DND-41 (cell line): ENCODE measurements around the gene IL1RN.
A peak's percentile ranks its signal among the peaks of the same experiment; 100 is the strongest.

Experiments
- ATAC-seq: fragments of 200-7000 bp; cut with Tn5 transposase; 3 replicates; pipeline ENCODE4 v1.9.1; 2021; ENCODE audit warnings: low read depth; ENCODE audit not compliant: insufficient read depth
- DNase-seq: peaks from one replicate; pipeline ENCODE4 v3.0.0-alpha.2; 2020
- H2AFZ ChIP-seq: 2 replicates; pipeline ENCODE4 v1.6.0; 2012; ENCODE audit warnings: low read depth, low read length
- H3K27ac ChIP-seq: 2 replicates; pipeline ENCODE4 v1.5.1; 2012; ENCODE audit warnings: low read length, inconsistent platforms
- H3K27me3 ChIP-seq: fragments of 200-600 bp; sonication (generic); 2 replicates; pipeline ENCODE4 v1.6.0; 2012; ENCODE audit warnings: low read length, mild to moderate bottlenecking, inconsistent platforms; ENCODE audit not compliant: insufficient read depth, poor library complexity
- H3K36me3 ChIP-seq: 2 replicates; pipeline ENCODE4 v1.5.1; 2012; ENCODE audit warnings: low read length, inconsistent platforms; ENCODE audit not compliant: insufficient read depth
- H3K4me1 ChIP-seq: 2 replicates; pipeline ENCODE4 v1.5.1; 2012; ENCODE audit warnings: mild to moderate bottlenecking, low read length; ENCODE audit not compliant: insufficient read depth
- H3K4me2 ChIP-seq: 2 replicates; pipeline ENCODE4 v1.6.0; 2012; ENCODE audit warnings: mild to moderate bottlenecking, moderate library complexity, low read length, inconsistent platforms; ENCODE audit not compliant: insufficient read depth
- H3K4me3 ChIP-seq, 2 experiments: fragments of 200-600 bp in 1 of 2; shearing (Covaris generic) in 1 of 2; 2 replicates each; pipeline ENCODE4 v1.5.1; 2012 to 2016; ENCODE audit warnings: inconsistent platforms in 2 of 2, low read length in 2 of 2, mild to moderate bottlenecking in 2 of 2, low read depth in 1 of 2, moderate library complexity in 1 of 2
- H3K79me2 ChIP-seq: 2 replicates; pipeline ENCODE4 v1.6.0; 2012; ENCODE audit warnings: low read length, inconsistent platforms; ENCODE audit not compliant: insufficient read depth
- H3K9ac ChIP-seq: 2 replicates; pipeline ENCODE4 v1.6.0; 2012; ENCODE audit warnings: low read depth, mild to moderate bottlenecking, inconsistent platforms, low read length, moderate library complexity
- H3K9me3 ChIP-seq: 2 replicates; pipeline ENCODE4 v1.5.1; 2012; ENCODE audit warnings: low read length, moderate library complexity, mild to moderate bottlenecking, inconsistent platforms; ENCODE audit not compliant: insufficient read depth, severe bottlenecking
- H4K20me1 ChIP-seq: 2 replicates; pipeline ENCODE4 v1.6.0; 2012; ENCODE audit warnings: low read length; ENCODE audit not compliant: insufficient read depth
- CTCF ChIP-seq: IDR thresholded peaks from 2 replicates; pipeline ENCODE4 v1.5.1; 2012; ENCODE audit warnings: borderline replicate concordance, low read length, moderate library complexity, mild to moderate bottlenecking; ENCODE audit not compliant: poor library complexity, severe bottlenecking; ENCODE audit errors: extremely low read depth
- EZH2 ChIP-seq: IDR thresholded peaks from 3 replicates; pipeline ENCODE4 v1.6.1; 2012; ENCODE audit warnings: borderline replicate concordance, low read depth, mild to moderate bottlenecking, moderate library complexity, low read length, inconsistent platforms; ENCODE audit not compliant: severe bottlenecking

Gene IL1RN

GRCh38 chr2:113178891-113179290 lies 51.5 kb downstream of the IL1RN start:
- DNase-seq (no peak), ATAC-seq (no peak)
- peaks cover 85% of the 10 kb centered on the region for H3K36me3 ChIP-seq
- TF ChIP-seq EZH2: no peak
- no peak for TF ChIP-seq CTCF
- peaks cover 78% of the 10 kb centered on the region for H4K20me1 ChIP-seq
- peaks cover 71% of the 10 kb centered on the region for H3K4me1 ChIP-seq
- H3K79me2 ChIP-seq: peaks cover 100% of the 10 kb centered on the region
- no peak overlapping the region for H3K4me3 ChIP-seq
- H2AFZ ChIP-seq: no peak overlapping the region
- no peaks in the 10 kb centered on the region for H3K27me3 ChIP-seq
- H3K27ac ChIP-seq: peak overlapping the region; percentile 15; the same call in 1 of the 2 replicates
- H3K9ac ChIP-seq: no peak overlapping the region
- H3K9me3 ChIP-seq: no peaks in the 10 kb centered on the region
- H3K4me2 ChIP-seq: 0 out of 2 replicates have a peak overlapping the region, but pooled peaks have one; percentile 15

- H3K4me3 ChIP-seq: no peak overlapping the region
- no peak for TF ChIP-seq EZH2
- no peak for TF ChIP-seq CTCF
- 0 out of 2 replicates have a peak overlapping the region, but pooled peaks have one; percentile 2 for H3K4me2 ChIP-seq
- H3K36me3 ChIP-seq: peaks cover 91% of the 10 kb centered on the region
- H3K9ac ChIP-seq: no peak overlapping the region
- peaks cover 67% of the 10 kb centered on the region for H3K4me1 ChIP-seq
- peaks cover 100% of the 10 kb centered on the region for H3K79me2 ChIP-seq
- no peak for DNase-seq
- no peaks in the 10 kb centered on the region for H3K27me3 ChIP-seq
- no peak overlapping the region for H2AFZ ChIP-seq
- peaks cover 83% of the 10 kb centered on the region for H4K20me1 ChIP-seq
- no peak for ATAC-seq
- H3K27ac ChIP-seq: no peak overlapping the region; the same call in 1 of the 2 replicates
- no peaks in the 10 kb centered on the region for H3K9me3 ChIP-seq
Observed at GRCh38 chr2:113179446-113180045, 52.1 kb downstream of the IL1RN start.

- Histone ChIP-seq H4K20me1 (peaks cover 91% of the 10 kb centered on the region), H3K4me2 (no peak overlapping the region), H3K79me2 (peaks cover 98% of the 10 kb centered on the region), H3K9me3 (no peaks in the 10 kb centered on the region), H3K9ac (no peak overlapping the region), H3K4me3 (no peak overlapping the region), H3K27me3 (no peaks in the 10 kb centered on the region), H3K36me3 (peaks cover 95% of the 10 kb centered on the region), H3K27ac (peak overlapping the region; percentile 24), H2AFZ (no peak overlapping the region), H3K4me1 (peaks cover 60% of the 10 kb centered on the region)
- TF ChIP-seq EZH2 (no peak), CTCF (no peak)
- DNase-seq (no peak), ATAC-seq (no peak)
Observed at GRCh38 chr2:113180131-113180946, 52.9 kb downstream of the IL1RN start.
